ENCODE measurements around the gene OR52K2.
"Not testable (repeated sequence)": the region's sequence is repeated elsewhere in the genome, so short reads cannot be mapped to it uniquely, and the experiment has no call there.

OR52K2 gene

GRCh38 chr11:4481240-4481582 is 32.1 kb downstream of the OR52K2 start:
- no peak for DNase-seq

- no peak for DNase-seq
Observed at GRCh38 chr11:4482445-4482844, 33.4 kb downstream of the OR52K2 start, which contains the start of gene OR52K1. Gene OR52K1, plus strand, starts transcription at chr11:4482646. Its CDS starts 6,255 bp downstream, at chr11:4488901.

GRCh38 chr11:4484310-4484709 is 35.2 kb downstream of the OR52K2 start:
- no peak for DNase-seq

DNA sequence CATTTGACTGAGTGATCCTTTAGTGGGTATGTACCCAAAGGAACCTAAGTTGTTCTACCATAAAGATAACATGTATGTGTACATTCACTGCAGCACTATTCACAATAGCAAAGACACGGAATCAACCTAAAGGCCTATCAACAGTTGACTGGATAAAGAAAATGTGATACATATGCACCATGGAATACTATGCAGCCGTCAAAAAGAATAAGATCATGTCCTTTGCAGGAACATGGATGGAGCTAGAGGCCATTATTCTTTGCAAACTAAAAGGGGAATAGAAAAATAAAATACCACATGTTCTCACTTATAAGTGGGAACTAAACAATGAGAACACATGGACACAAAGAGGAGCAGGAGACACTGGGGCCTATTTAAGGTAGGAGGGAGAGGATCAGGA is 42.3 kb downstream of the OR52K2 start:
- DNase-seq: not testable (repeated sequence)

- DNase-seq: no peak
Observed at GRCh38 chr11:4491878-4492606, 42.9 kb downstream of the OR52K2 start.

DNA sequence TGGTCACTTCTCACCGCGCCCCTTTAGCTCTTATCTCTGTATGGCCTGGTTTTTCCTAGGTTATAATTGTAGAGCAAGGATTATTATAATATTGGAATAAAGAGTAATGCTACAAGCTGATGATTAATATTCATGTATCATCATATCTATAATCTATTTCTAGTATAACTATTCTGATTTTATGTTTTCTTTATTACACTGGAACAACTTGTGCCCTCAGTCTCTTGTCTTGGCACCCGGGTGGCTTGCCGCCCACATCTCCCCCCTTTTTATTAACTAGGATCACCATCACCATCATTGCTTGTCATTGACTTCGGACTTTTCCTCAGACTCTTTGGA is 44.4 kb downstream of the OR52K2 start:
- DNase-seq: no peak

DNA sequence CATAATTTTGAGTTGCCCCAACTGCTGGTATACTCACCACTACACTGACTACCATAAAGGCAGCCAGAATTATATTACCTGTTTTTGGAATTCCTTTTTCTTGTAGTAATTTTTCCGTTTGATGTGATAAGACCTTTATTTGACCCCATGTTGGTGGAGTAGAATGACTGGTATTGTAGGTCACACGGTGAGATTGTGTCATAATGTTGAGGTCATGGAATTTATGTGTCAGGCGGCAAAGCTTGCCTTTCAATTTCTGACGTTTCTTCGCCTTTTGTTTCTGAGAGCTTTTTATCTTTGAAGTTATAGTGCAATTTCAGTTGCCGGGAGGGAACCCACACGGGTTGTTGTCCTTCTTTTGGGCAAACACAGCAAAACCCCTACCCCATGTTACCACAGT is 46.4 kb downstream of the OR52K2 start:
- DNase-seq: no peak

DNA sequence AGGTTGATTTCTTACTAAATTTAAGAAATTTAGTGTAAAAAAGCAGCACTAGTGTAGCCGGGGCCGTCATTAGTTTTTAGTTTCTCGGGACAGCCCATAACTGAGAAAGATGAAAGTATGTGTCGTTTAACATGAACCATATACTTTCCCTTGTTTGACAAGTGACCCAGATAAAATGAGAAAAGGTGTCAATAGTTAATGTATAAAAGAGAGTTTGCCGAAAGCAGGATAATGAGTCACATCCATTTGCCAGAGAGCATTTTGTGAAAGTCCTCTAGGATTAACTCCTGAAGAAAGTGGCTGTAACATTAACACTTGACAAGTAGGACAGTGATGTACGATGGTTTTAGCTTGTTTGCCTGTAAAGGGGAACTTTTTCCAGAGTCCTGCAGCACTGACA is 46.9 kb downstream of the OR52K2 start:
- no peak for DNase-seq

DNA sequence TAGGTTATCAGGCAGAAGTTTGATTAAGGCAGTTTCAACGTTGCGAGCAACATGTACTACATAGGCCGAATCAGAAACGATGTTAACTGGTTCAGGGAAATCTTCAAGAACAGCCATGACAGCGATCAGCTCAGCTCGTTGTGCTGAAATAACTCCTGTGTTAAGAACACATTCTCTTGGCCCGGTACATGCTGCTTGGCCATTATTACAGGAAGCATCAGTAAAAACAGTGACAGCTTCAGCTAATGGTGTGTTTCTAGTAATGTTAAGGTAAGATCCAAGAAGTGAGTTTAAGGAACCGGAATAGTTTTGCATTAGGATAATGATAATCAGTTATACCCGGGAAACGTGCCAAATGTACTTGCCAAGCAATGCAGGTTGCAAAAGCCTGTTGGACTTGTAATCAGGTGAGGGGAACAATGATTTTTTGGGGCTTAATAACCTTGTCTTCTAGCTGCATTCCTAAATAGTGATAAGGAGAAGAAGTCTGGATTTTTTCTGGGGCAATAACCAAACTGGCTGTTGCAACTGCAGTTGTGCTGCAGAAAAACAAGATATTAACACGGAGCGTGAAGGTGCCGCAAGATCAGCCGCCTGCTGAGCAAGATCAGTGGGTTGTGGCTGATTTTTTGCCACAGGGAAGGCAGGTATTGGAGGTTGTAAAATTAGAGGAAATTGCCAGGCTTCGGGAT is 47.6 kb downstream of the OR52K2 start:
- no peak for DNase-seq

Data from KG1 (cell line).